ENCODE results near the gene SPPL3. TPM values are rescaled to one million over a fixed set of nuclear protein-coding genes. Genes with fewer than 3 reads are reported as not detected.

The SPPL3 gene
- total and polyA plus RNA-seq, 4 donors = 7.4 to 12.6 (median 8.7) TPM

DNA sequence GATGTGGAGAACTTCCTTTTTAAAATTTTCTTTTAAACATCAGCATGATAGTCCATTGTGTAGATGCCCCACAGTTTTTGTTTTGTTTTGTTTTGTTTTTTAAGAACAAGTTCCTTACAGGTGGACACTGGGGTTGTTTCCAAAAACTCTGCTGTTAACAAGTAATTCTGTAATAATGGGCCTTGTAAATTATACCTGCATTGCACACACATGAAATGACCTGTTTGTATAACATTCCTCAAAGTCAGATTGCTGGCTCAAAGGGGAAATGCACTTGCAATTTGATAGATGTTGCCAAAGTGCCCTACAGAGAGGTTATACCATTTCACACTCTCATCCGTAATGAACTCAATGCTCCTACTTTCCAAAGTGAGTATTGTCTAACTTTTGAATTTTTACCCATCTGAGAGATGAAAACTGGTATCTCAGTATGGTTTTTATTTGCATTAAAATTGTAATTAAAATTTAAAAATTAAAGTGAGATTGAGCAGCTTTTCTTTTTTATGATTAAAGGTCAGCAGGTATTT is 89.2 kb downstream of the SPPL3 start:
- peaks cover 0 to 4% (median 0%) of the 10 kb centered on the region in 4 donors for H3K4me1 ChIP-seq (ENCODE audit: control insufficient read depth in 4 of 4, insufficient read depth in 4 of 4, low read length in 3 of 4)
- no peaks in the 10 kb centered on the region for H3K9me3 ChIP-seq (ENCODE audit: control insufficient read depth in 4 of 4, low read length in 3 of 4)
- no peak for DNase-seq (ENCODE audit: low spot score)
- no peak overlapping the region for H3K27ac ChIP-seq (ENCODE audit: low read depth in 1 of 2, low read length in 2 of 2)
- no peaks in the 10 kb centered on the region for H3K27me3 ChIP-seq (ENCODE audit: control insufficient read depth in 4 of 4, insufficient read depth in 4 of 4, low read length in 3 of 4)
- H3K36me3 ChIP-seq (ENCODE audit: control insufficient read depth in 4 of 4, insufficient read depth in 3 of 4, low read depth in 1 of 4, low read length in 3 of 4) = no peaks in the 10 kb centered on the region
- 30% methylated on average over 1 of the region's 1 CpG for WGBS
- TF ChIP-seq GABPA (IDR thresholded peaks at IDR 0.05 in 1 of 2, conservative IDR thresholded peaks at IDR 0.05 in 1 of 2) = no peak
- TF ChIP-seq MAX (IDR thresholded peaks at IDR 0.05) = no peak
- no peak for TF ChIP-seq FOXA1 (IDR thresholded peaks at IDR 0.05)
- no peak for TF ChIP-seq EGR1 (IDR thresholded peaks at IDR 0.05; ENCODE audit: low read depth in 2 of 2)
- TF ChIP-seq JUND (IDR thresholded peaks at IDR 0.05) = no peak
- no peak for TF ChIP-seq HNF4A (conservative IDR thresholded peaks at IDR 0.05)
- no peak for TF ChIP-seq YY1 (IDR thresholded peaks at IDR 0.05)
- TF ChIP-seq, protein P1, sequence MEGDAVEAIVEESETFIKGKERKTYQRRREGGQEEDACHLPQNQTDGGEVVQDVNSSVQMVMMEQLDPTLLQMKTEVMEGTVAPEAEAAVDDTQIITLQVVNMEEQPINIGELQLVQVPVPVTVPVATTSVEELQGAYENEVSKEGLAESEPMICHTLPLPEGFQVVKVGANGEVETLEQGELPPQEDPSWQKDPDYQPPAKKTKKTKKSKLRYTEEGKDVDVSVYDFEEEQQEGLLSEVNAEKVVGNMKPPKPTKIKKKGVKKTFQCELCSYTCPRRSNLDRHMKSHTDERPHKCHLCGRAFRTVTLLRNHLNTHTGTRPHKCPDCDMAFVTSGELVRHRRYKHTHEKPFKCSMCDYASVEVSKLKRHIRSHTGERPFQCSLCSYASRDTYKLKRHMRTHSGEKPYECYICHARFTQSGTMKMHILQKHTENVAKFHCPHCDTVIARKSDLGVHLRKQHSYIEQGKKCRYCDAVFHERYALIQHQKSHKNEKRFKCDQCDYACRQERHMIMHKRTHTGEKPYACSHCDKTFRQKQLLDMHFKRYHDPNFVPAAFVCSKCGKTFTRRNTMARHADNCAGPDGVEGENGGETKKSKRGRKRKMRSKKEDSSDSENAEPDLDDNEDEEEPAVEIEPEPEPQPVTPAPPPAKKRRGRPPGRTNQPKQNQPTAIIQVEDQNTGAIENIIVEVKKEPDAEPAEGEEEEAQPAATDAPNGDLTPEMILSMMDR (IDR thresholded peaks at IDR 0.05; ENCODE audit: low read depth, low read length, missing input control) = no peak
- TF ChIP-seq HNF4G (IDR thresholded peaks at IDR 0.05) = no peak
- no peak for TF ChIP-seq SP1 (IDR thresholded peaks at IDR 0.05)
- no peak for TF ChIP-seq NR2F2 (IDR thresholded peaks at IDR 0.05)
- no peak for TF ChIP-seq RXRA (IDR thresholded peaks at IDR 0.05)
- TF ChIP-seq, protein P2, sequence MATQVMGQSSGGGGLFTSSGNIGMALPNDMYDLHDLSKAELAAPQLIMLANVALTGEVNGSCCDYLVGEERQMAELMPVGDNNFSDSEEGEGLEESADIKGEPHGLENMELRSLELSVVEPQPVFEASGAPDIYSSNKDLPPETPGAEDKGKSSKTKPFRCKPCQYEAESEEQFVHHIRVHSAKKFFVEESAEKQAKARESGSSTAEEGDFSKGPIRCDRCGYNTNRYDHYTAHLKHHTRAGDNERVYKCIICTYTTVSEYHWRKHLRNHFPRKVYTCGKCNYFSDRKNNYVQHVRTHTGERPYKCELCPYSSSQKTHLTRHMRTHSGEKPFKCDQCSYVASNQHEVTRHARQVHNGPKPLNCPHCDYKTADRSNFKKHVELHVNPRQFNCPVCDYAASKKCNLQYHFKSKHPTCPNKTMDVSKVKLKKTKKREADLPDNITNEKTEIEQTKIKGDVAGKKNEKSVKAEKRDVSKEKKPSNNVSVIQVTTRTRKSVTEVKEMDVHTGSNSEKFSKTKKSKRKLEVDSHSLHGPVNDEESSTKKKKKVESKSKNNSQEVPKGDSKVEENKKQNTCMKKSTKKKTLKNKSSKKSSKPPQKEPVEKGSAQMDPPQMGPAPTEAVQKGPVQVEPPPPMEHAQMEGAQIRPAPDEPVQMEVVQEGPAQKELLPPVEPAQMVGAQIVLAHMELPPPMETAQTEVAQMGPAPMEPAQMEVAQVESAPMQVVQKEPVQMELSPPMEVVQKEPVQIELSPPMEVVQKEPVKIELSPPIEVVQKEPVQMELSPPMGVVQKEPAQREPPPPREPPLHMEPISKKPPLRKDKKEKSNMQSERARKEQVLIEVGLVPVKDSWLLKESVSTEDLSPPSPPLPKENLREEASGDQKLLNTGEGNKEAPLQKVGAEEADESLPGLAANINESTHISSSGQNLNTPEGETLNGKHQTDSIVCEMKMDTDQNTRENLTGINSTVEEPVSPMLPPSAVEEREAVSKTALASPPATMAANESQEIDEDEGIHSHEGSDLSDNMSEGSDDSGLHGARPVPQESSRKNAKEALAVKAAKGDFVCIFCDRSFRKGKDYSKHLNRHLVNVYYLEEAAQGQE (IDR thresholded peaks at IDR 0.05) = no peak
- no peak for TF ChIP-seq ZBTB33 (IDR thresholded peaks at IDR 0.05)
- TF ChIP-seq RAD21 (IDR thresholded peaks at IDR 0.05) = no peak
- TF ChIP-seq ATF3 (IDR thresholded peaks at IDR 0.05) = no peak
- no peak overlapping the region for H3K4me3 ChIP-seq (ENCODE audit: low read depth in 1 of 3, low read length in 3 of 3)
- H3K9ac ChIP-seq (ENCODE audit: low read depth in 1 of 2, low read length in 2 of 2) = no peak overlapping the region

Data from liver (tissue), 9 donors.